ENCODE results near the gene PPFIBP1. TPM values are rescaled to one million over a fixed set of nuclear protein-coding genes. Genes with fewer than 3 reads are reported as not detected.

The PPFIBP1 gene
- total and polyA plus RNA-seq, 2 of the 4 experiments (the other 2 are of a cell fraction) = 30.4 to 72.2 TPM

- in situ Hi-C loops (cut with MboI; ENCODE audit: low sequenced_read_pairs) = no loop called here
- peak overlapping the region; percentile 87 for H3K4me2 ChIP-seq (ENCODE audit: low read depth, low read length)
Observed at GRCh38 chr12:27711317-27711682, 187.3 kb downstream of the PPFIBP1 start.

More at GRCh38 chr12:27711317-27711682, 187.3 kb downstream of the PPFIBP1 start:
- Histone ChIP-seq H3K4ac (ENCODE audit: low read depth, low read length) (peak overlapping the region; percentile 95), H3K36me3 (ENCODE audit: control insufficient read depth, insufficient read depth, low read length) (peaks cover 2% of the 10 kb centered on the region), H3K9me1 (ENCODE audit: insufficient read depth, low read length) (peaks cover 9% of the 10 kb centered on the region; the same call in 1 of the 2 replicates), H2AFZ (replicated peaks; ENCODE audit: low read length, poor library complexity) (peak overlapping the region; percentile 97), H3K4me3 (ENCODE audit: insufficient read depth, low read depth, low read length) (peak overlapping the region; percentile 74), H3K79me1 (ENCODE audit: low read depth in 1 of 2, low read length in 2 of 2) (peaks cover 15 to 48% of the 10 kb centered on the region in 2 experiments), H2BK20ac (ENCODE audit: low read depth, low read length) (no peak overlapping the region), H3K4me1 (ENCODE audit: control insufficient read depth, insufficient read depth, low read length) (peaks cover 2% of the 10 kb centered on the region; the same call in 1 of the 2 replicates), H3K56ac (ENCODE audit: extremely low read depth, insufficient read depth, low read length) (peak overlapping the region; percentile 48), H3K9ac (ENCODE audit: low read depth, low read length) (peak overlapping the region; percentile 91), H3K14ac (replicated peaks; ENCODE audit: low read depth, low read length) (peak overlapping the region; percentile 98), H4K20me1 (ENCODE audit: insufficient read depth, low read length) (peaks cover 12% of the 10 kb centered on the region; the same call in 1 of the 2 replicates), H3K18ac (ENCODE audit: low read depth, low read length) (no peak overlapping the region), H3K27ac (ENCODE audit: insufficient read depth, low read length) (peak overlapping the region; percentile 89), H2AK9ac (replicated peaks; ENCODE audit: low read depth, low read length, poor library complexity) (peak overlapping the region; percentile 93), H3K27me3 (ENCODE audit: control insufficient read depth, insufficient read depth, low read length) (no peaks in the 10 kb centered on the region), H2BK120ac (ENCODE audit: low read depth, low read length) (no peak overlapping the region), H3K23ac (ENCODE audit: low read depth, low read length) (peak overlapping the region; percentile 96), H2AK5ac (ENCODE audit: low read depth, low read length) (peak overlapping the region; percentile 24; the same call in 1 of the 2 replicates), H2BK5ac (ENCODE audit: low read depth, low read length, poor library complexity, severe bottlenecking) (peak overlapping the region; percentile 22), H3K9me3 (ENCODE audit: control insufficient read depth, insufficient read depth, low read length) (no peaks in the 10 kb centered on the region), H2BK15ac (ENCODE audit: low read depth, low read length) (no peak overlapping the region), H4K91ac (ENCODE audit: insufficient read depth, low read depth, low read length) (peak overlapping the region; percentile 52; the same call in 1 of the 2 replicates), H4K5ac (ENCODE audit: low read depth, low read length) (peak overlapping the region; percentile 4; the same call in 1 of the 2 replicates), H4K8ac (ENCODE audit: low read depth in 2 of 2, low read length in 2 of 2) (peak overlapping the region; percentile 84 to 98)
- ChIA-PET CTCF (no interaction called here), POLR2A (ENCODE audit: unreplicated experiment) (no interaction called here)
- ATAC-seq (ENCODE audit: low read depth) = peak; percentile 2
- intact Hi-C loops (cut with micrococcal nuclease) = no loop called here
- DNase-seq = no peak
- TF ChIP-seq POLR2A (IDR thresholded peaks at IDR 0.05; ENCODE audit: low read depth, low read length) (no peak), SMC3 (IDR thresholded peaks at IDR 0.05; ENCODE audit: low read depth, low read length) (no peak), RFX5 (IDR thresholded peaks at IDR 0.05; ENCODE audit: low read depth, low read length) (no peak), CTCF (conservative IDR thresholded peaks at IDR 0.05; ENCODE audit: low read depth, low read length) (no peak), MAZ (IDR thresholded peaks at IDR 0.05; ENCODE audit: borderline replicate concordance, low read depth, low read length) (no peak), USF2 (IDR thresholded peaks at IDR 0.05; ENCODE audit: low read depth, low read length) (no peak), CHD1 (IDR thresholded peaks at IDR 0.05; ENCODE audit: low read depth, low read length) (no peak), MXI1 (IDR thresholded peaks at IDR 0.05; ENCODE audit: borderline replicate concordance, low read depth, low read length) (no peak), FOS (IDR thresholded peaks at IDR 0.05; ENCODE audit: low read depth, low read length) (no peak), CEBPB (IDR thresholded peaks at IDR 0.05; ENCODE audit: low read depth, low read length) (no peak), BHLHE40 (IDR thresholded peaks at IDR 0.05; ENCODE audit: low read depth, low read length) (no peak), MAFK (IDR thresholded peaks at IDR 0.05; ENCODE audit: low read depth, low read length) (no peak), NFE2L2 (IDR thresholded peaks at IDR 0.05; ENCODE audit: low read depth, low read length) (no peak), ELK1 (IDR thresholded peaks at IDR 0.05; ENCODE audit: borderline replicate concordance, low read depth, low read length) (no peak), RCOR1 (IDR thresholded peaks at IDR 0.05; ENCODE audit: insufficient replicate concordance, low read length) (no peak), RAD21 (IDR thresholded peaks at IDR 0.05; ENCODE audit: low read length) (no peak)
- dilution Hi-C loops (cut with HindIII; ENCODE audit: low sequenced_read_pairs, unreplicated experiment) = no loop called here
- BruUV-seq (replicated peaks) = no TSS peak
- 0% methylated on average over 3 of the region's 11 CpGs; no CpG with 5 or more reads in 1 of the 2 experiments for WGBS, 2 experiments (ENCODE audit: extremely low coverage in 2 of 2, insufficient read length in 1 of 2)

Data from IMR-90 (cell line).